Erythroblast (primary cell): ENCODE results near the gene FN1.

ENCODE experiments used
- DNase-seq, 2 experiments: peaks; one replicate each; lab custom pipeline; 2025; lab: John Stamatoyannopoulos, UW
- GATA1 ChIP-seq: IDR thresholded peaks from 2 replicates; pipeline ENCODE4 v1.6.1; 2011; ENCODE audit warnings: low read depth, mild to moderate bottlenecking, control low read depth, low read length, moderate library complexity
- POLR2A ChIP-seq: IDR thresholded peaks from 2 replicates; pipeline ENCODE4 v1.6.1; 2011; ENCODE audit warnings: mild to moderate bottlenecking, low read length

FN1 gene

DNA sequence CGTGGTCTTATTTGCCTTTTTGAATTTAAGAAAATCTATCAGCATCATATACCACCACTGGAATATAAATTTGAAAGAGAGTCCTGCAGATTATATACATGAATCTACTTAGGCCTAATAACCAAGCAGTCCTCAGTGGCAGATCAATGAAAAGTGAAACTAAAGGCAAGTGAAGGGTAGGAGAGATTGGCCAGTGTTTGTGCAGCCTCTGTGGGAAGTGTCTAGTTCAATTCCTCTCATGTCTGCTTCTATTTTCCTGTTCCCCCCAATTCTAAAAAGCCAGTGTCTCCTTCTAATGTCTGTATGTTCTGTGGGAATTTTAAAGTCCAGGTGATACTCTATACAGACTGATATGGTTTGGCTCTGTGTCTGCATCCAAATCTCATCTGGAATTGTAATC is 61.9 kb downstream of the FN1 start:
- no peak for DNase-seq
- TF ChIP-seq GATA1 (no peak), POLR2A (no peak)

GRCh38 chr2:215372968-215373649 is 62.8 kb downstream of the FN1 start:
- DNase-seq = no peak
- TF ChIP-seq POLR2A (no peak), GATA1 (no peak)

- no peak for DNase-seq
- TF ChIP-seq POLR2A (no peak), GATA1 (no peak)
These were observed 63.7 kb downstream of the FN1 start for GRCh38 chr2:215371915-215372897.

- no peak for DNase-seq
- no peak for TF ChIP-seq POLR2A
- TF ChIP-seq GATA1 = no peak
These were observed 65.5 kb downstream of the FN1 start for GRCh38 chr2:215370112-215370965.

DNA sequence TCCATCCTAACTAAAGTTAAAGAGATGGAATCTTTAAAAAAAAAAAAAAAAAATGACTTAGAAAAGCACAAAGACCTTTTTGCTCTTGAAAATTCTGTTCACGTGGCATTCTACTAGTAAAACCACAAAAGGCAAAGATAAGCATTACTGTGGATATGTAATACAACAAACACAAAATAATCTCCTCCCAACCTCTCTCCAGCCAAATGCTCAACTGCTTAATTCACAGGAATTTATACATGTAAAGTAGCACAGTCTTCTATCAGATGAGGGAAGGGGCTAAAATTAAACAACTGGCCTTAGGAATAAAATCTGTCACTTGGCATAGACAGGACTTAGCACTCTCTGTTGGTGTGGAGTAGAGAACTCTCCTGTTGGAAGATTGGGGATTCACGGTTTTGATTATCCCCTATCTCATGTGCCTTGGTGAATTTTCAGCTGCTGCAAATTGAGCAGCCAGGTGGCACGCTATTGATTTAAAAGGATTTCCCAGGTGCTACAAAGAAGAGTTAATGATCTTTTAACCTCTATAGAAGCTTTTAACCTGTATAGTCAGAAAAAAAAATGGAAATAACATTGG is 66.6 kb downstream of the FN1 start:
- no peak for TF ChIP-seq POLR2A
- TF ChIP-seq GATA1 = no peak
- DNase-seq = peak in 1 of 2 experiments; percentile 10

- no peak for TF ChIP-seq GATA1
- TF ChIP-seq POLR2A = no peak
- DNase-seq = no peak
These were observed 67.4 kb downstream of the FN1 start for GRCh38 chr2:215368493-215368809.

GRCh38 chr2:215367662-215368492 is 68.0 kb downstream of the FN1 start:
- TF ChIP-seq GATA1 (no peak), POLR2A (no peak)
- DNase-seq = no peak

DNA sequence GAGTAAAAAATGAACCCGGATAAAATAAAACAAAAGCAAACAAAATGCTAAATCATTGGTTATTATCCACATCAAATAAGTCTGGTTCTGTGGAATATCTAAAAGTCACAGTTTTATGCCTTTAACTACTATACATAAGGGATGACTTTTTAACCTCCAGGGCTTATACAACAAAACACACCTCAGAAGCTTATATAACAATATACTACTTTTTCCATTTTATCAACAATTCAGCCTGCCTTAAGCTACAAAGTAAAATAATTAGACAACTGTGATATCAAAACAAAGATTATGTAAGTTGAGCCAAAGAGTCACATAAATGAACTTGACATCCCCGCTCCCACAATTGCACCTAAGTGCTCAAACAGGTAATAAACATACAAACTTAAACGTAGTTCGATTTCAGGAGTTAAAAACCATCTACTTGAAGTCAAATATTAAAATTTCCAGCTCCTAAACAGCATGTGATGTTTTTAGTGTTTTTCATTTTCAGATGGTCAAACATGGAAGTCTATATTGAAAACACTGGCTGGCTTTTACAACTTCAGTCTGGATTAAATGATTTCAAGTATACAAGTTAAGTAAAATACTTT is 69.3 kb downstream of the FN1 start:
- no peak for DNase-seq
- TF ChIP-seq GATA1 = no peak
- no peak for TF ChIP-seq POLR2A

DNA sequence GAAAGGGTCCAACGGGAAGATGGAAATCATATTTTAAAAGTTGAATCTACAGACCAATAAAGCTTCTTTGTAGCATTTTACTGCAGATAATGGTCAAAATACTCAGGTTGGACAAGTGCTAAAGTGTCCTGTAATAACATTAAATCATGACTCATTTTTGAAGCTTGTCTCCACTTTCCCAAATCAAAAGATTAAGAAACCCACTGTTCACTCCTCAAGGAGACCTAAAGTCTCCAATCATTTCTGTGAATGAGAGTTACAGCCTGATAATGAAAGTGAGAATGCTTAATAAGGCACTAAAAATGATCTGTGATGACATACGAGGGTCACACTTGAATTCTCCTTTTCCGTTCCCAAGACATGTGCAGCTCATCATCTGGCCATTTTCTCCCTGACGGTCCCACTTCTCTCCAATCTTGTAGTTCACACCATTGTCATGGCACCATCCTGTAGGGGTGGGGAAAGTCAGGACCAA is 70.6 kb downstream of the FN1 start:
- TF ChIP-seq POLR2A = no peak
- no peak for TF ChIP-seq GATA1
- DNase-seq = no peak

DNA sequence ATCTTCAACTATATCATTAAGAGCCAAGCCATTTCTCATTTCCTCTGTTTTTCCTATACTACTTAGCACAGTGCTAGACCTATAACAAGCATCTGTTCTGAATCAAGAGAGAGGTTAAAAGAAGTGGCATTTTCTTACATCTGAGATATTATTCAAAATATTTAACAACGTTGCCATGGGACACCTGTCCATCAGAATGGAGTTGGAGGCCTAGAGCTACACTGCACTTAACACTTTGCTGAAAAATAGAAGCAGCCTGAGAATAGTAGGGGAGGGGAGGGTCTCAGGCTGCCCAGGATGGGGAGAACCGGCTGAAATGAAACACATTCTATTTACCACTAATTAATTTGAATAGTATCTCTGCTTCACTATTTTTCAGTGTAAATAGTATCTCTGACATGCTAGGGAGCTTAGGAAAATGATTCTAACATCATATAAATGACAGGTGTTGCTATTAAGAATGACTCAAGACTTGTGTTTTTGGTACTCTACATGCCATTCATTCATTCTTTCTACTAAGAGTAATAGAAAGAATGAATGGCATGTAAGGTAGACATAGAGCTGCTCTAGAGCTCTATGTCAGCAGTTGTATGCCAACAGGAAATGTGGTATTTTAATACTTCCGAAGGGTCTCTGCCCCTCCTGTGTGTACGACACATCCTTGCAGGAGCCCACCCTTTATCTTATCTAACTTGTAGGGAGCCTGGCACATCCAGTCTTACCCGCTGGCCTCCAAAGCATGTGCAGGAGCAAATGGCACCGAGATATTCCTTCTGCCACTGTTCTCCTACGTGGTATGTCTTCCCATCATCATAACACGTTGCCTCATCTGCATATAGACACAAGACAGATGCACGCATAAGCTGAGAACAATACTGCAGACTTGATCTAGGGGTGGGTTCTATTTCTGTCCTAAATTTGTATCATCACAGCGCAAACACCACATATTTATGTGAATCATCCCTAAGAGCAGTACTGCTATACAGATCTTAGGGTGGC is 71.4 kb downstream of the FN1 start:
- no peak for TF ChIP-seq POLR2A
- TF ChIP-seq GATA1 = no peak
- no peak for DNase-seq

GRCh38 chr2:215363461-215364156 is 72.3 kb downstream of the FN1 start:
- TF ChIP-seq POLR2A (no peak), GATA1 (no peak)
- DNase-seq = no peak
